Upper lobe of right lung (tissue), 1 donor: ENCODE results near the gene PRSS3. TPM values are rescaled to one million over a fixed set of nuclear protein-coding genes. Genes with fewer than 3 reads are reported as not detected.

Source experiments
- ATAC-seq: fragments of 200-7000 bp; cut with Tn5 transposase; one replicate; pipeline ENCODE4 v1.9.1; 2020; ENCODE audit warnings: mild to moderate bottlenecking, moderate library complexity
- DNase-seq: peaks from one replicate; pipeline ENCODE4 v3.0.0-alpha.2; 2020
- H3K27ac ChIP-seq: fragments of 200-600 bp; one replicate; pipeline ENCODE4 v1.8.0; 2022
- H3K27me3 ChIP-seq: fragments of 200-600 bp; one replicate; pipeline ENCODE4 v1.8.0; 2022; ENCODE audit warnings: mild to moderate bottlenecking
- H3K36me3 ChIP-seq: fragments of 200-600 bp; one replicate; pipeline ENCODE4 v1.8.0; 2022
- H3K4me1 ChIP-seq: fragments of 200-600 bp; one replicate; pipeline ENCODE4 v1.8.0; 2022
- H3K4me3 ChIP-seq: fragments of 200-600 bp; one replicate; pipeline ENCODE4 v1.8.0; 2022; ENCODE audit warnings: mild to moderate bottlenecking
- H3K9me3 ChIP-seq: fragments of 200-600 bp; one replicate; pipeline ENCODE4 v1.8.0; 2022
- intact Hi-C: fragments of 100-400 bp; cut with DNase I; formaldehyde crosslinking; loops from one replicate; pipeline ENCODE4 v1.11.0; 2022
- total RNA-seq: library from RNA; stranded (reverse); fragmentation: NEBNext Ultra II Directional; extraction: Animal tissue kit (Norgen Biotek cat#: 25700); gene quantifications from one replicate; pipeline ENCODE4 v1.2.1, GENCODE V29; 2021
- TF ChIP-seq, protein P1 (sequence below): fragments of 200-600 bp; IDR thresholded peaks from one replicate; pipeline ENCODE4 v1.8.0; 2022; ENCODE audit warnings: antibody characterized with exemption
- donor health status: DM: no; HTN: yes; CAD: no; lungs with severe emphysema.

The PRSS3 gene
- total RNA-seq, 1 donor from 2014 or later = not detected

DNA sequence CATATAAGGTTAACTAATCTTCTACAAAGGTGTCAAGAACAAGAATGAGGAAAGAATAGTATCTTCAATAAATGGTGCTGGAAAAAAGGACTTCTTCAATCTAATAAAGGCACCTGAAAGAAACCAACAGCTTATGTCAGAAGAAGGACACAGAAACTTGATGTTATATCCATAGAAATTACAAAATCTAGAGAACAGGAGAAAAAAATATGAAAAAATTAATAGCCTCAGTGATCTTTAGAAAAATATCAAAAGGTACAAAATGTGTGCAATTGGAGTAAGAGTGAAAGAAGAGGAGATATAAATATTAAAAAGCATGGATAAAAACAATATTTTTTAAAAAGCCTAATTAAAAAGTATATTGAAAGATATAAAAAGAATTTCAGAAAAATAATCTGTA, 18.8 kb upstream of the PRSS3 start:
- intact Hi-C loops = no loop called here
- no peak overlapping the region for H3K27ac ChIP-seq
- no peaks in the 10 kb centered on the region for H3K9me3 ChIP-seq
- no peaks in the 10 kb centered on the region for H3K27me3 ChIP-seq
- H3K36me3 ChIP-seq = no peaks in the 10 kb centered on the region
- no peaks in the 10 kb centered on the region for H3K4me1 ChIP-seq
- TF ChIP-seq, protein P1, sequence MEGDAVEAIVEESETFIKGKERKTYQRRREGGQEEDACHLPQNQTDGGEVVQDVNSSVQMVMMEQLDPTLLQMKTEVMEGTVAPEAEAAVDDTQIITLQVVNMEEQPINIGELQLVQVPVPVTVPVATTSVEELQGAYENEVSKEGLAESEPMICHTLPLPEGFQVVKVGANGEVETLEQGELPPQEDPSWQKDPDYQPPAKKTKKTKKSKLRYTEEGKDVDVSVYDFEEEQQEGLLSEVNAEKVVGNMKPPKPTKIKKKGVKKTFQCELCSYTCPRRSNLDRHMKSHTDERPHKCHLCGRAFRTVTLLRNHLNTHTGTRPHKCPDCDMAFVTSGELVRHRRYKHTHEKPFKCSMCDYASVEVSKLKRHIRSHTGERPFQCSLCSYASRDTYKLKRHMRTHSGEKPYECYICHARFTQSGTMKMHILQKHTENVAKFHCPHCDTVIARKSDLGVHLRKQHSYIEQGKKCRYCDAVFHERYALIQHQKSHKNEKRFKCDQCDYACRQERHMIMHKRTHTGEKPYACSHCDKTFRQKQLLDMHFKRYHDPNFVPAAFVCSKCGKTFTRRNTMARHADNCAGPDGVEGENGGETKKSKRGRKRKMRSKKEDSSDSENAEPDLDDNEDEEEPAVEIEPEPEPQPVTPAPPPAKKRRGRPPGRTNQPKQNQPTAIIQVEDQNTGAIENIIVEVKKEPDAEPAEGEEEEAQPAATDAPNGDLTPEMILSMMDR = no peak
- DNase-seq (no peak), ATAC-seq (no peak)
- no peak overlapping the region for H3K4me3 ChIP-seq

DNA sequence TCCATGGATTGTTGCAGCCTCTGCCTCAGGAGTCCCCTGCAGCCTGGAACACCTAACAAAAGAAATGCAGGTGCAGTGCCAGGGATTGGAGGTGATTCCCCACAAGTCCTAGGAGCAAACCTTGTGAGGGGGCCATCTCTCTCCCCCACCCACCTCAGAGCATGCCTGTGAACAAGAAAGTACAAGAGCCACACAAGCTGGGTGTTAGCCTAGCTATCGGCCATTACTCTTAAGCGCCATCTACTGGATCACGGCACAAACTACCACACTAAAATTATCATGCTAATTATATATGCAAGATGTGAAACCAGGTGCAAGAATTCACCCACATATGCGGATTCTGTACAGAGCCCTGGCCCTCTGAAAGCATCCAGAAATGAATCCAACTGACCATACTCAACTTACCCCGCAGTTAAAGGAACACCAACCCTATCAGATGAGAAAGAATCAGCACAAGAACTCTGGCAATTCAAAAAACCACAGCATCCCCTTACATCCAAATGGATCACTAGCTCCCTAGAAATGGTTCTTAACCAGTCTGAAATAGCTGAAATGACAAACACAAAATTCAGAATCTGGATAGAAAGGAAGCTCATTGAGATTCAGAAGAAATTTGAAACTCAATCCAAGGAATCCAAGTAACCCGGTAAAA, 16.5 kb upstream of the PRSS3 start:
- Histone ChIP-seq H3K9me3 (no peaks in the 10 kb centered on the region), H3K27ac (no peak overlapping the region), H3K4me1 (peaks cover 2% of the 10 kb centered on the region), H3K4me3 (no peak overlapping the region), H3K27me3 (no peaks in the 10 kb centered on the region), H3K36me3 (no peaks in the 10 kb centered on the region)
- ATAC-seq = peak; percentile 93
- intact Hi-C loops = no loop called here
- TF ChIP-seq, protein P1 = peak; percentile 79
- DNase-seq = no peak

DNA sequence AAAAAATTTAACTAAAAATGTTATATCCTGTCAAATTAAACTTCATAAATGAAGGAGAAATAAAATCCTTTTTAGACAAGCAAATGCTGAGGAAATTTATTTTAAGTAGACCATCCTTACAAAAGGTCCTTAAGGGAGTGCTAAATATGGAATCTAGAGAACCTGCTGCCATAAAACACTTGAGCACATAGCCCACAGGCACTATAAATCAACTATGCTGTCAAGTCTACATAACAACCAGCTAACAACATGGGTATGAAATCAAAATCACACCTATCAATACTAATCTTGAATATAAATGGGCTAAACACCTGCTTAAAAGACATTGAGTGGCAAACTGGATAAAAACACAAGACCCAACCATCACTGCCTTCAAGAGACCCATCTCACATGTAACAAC, 15.1 kb upstream of the PRSS3 start:
- H3K27ac ChIP-seq = no peak overlapping the region
- H3K9me3 ChIP-seq = no peaks in the 10 kb centered on the region
- H3K36me3 ChIP-seq = no peaks in the 10 kb centered on the region
- intact Hi-C loops = no loop called here
- H3K4me3 ChIP-seq = no peak overlapping the region
- no peaks in the 10 kb centered on the region for H3K27me3 ChIP-seq
- no peak for DNase-seq
- TF ChIP-seq, protein P1 = no peak
- no peak for ATAC-seq
- peaks cover 2% of the 10 kb centered on the region for H3K4me1 ChIP-seq

DNA sequence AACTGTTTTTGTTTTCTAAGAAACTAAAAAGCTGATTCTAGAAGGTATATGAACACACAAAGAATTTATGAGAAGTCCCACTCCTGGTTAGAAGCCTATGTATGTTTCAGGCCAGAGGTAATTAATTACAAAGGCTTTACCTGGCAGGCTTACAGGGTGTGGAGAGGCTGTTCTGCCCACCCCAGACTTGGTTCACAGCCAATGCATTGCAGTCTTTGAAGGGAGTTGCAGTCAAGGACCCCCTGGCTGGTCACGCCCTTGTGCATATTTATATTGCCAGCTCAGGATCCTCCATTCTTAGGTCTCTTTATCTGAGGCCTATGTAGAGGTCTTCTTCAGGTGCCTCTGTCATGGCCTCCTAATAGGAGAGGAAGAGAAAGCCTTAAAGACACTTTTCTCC, 13.6 kb upstream of the PRSS3 start:
- no peaks in the 10 kb centered on the region for H3K36me3 ChIP-seq
- TF ChIP-seq, protein P1 = no peak
- ATAC-seq = no peak
- H3K9me3 ChIP-seq = no peaks in the 10 kb centered on the region
- no peak for DNase-seq
- H3K4me3 ChIP-seq = no peak overlapping the region
- intact Hi-C loops = no loop called here
- no peak overlapping the region for H3K27ac ChIP-seq
- no peaks in the 10 kb centered on the region for H3K27me3 ChIP-seq
- H3K4me1 ChIP-seq = peaks cover 2% of the 10 kb centered on the region

DNA sequence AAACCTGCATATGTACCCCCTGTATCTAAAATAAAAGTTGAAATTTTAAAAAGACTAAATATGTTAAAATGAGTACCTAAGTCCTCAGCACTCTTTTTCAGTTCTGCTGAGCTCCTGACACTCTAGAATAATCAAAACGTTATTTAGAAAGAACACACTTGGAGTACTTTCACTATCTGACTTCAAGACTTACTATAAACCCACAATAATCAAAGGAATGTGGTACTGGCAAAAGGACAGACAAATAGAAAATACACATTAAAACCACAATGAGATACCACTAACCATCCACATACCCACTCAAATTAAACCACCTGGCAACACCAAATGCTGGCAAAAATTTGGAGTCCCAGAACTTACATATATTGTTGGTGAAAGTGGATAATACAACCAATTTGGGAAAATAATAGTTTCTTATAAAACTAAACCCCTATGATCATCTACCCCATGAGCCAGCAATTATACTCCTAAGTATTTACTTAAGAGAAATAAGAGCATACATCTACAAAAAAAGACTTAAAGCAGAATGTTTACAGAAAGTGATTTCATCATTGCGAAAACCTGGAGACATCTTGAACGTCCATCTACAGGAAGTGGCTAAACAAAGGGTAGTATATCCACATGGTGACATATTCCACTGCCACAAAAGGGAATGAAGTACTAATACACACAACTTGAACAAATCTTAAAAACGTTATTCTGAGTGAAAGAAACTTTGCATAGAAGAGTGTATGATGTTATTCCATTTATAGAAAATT, 12.8 kb upstream of the PRSS3 start:
- intact Hi-C loops = no loop called here

More for the DNA sequence above, 12.8 kb upstream of the PRSS3 start:
- no peaks in the 10 kb centered on the region for H3K9me3 ChIP-seq
- DNase-seq = no peak
- H3K36me3 ChIP-seq = no peaks in the 10 kb centered on the region
- TF ChIP-seq, protein P1 = no peak
- peak; percentile 37 for ATAC-seq
- no peak overlapping the region for H3K4me3 ChIP-seq
- no peaks in the 10 kb centered on the region for H3K27me3 ChIP-seq
- no peak overlapping the region for H3K27ac ChIP-seq
- peaks cover 2% of the 10 kb centered on the region for H3K4me1 ChIP-seq
